ENCODE results near the gene ZDHHC11.

DNA sequence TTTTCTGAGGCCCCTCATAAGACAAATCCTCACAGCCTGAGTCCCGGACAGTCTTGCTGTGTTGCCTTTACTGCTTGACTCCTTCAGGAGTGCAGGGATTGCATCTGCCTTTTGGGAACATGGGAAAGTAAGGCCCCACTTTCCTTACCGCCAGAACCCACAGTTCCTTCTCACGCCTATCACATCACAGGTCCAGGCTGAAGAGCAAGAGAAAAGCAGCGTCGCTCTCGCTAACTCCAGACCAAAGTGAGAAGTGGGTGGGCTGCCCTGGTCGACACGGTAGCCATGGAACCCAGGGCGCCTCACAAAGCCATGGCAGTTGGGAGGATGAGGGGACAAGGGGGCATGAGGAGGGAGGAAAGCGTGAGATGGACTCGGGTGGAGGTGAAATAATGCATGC is 7.9 kb upstream of the ZDHHC11 start:
- TF ChIP-seq, protein P1, sequence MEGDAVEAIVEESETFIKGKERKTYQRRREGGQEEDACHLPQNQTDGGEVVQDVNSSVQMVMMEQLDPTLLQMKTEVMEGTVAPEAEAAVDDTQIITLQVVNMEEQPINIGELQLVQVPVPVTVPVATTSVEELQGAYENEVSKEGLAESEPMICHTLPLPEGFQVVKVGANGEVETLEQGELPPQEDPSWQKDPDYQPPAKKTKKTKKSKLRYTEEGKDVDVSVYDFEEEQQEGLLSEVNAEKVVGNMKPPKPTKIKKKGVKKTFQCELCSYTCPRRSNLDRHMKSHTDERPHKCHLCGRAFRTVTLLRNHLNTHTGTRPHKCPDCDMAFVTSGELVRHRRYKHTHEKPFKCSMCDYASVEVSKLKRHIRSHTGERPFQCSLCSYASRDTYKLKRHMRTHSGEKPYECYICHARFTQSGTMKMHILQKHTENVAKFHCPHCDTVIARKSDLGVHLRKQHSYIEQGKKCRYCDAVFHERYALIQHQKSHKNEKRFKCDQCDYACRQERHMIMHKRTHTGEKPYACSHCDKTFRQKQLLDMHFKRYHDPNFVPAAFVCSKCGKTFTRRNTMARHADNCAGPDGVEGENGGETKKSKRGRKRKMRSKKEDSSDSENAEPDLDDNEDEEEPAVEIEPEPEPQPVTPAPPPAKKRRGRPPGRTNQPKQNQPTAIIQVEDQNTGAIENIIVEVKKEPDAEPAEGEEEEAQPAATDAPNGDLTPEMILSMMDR (IDR thresholded peaks at IDR 0.05): no peak
- no peak for TF ChIP-seq POLR2A (IDR thresholded peaks at IDR 0.05)

Measured in esophagus squamous epithelium (tissue), 4 donors.